ENCODE data around the gene REPS2.

DNA sequence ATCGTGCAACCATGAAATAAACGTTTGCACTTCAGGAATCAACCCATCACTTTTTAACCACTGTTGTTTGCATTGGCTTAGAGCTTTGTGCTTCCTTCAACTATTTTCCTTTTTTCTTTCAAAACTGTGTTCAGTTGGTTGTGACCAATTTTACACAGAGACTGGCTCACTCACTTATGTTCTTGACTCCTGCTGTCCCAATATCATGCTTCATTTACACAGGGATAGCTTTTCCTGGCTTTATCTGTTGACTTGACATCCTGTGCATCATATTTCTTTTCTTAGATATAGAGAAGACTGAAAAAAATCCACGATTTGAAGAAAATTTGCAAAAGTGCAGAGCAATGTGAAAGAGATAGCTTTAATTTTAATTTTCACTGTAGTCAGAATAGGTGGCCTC lies 38.8 kb downstream of the REPS2 start:
- TF ChIP-seq CTCF (IDR thresholded peaks at IDR 0.05), result no peak
- TF ChIP-seq, protein P1, sequence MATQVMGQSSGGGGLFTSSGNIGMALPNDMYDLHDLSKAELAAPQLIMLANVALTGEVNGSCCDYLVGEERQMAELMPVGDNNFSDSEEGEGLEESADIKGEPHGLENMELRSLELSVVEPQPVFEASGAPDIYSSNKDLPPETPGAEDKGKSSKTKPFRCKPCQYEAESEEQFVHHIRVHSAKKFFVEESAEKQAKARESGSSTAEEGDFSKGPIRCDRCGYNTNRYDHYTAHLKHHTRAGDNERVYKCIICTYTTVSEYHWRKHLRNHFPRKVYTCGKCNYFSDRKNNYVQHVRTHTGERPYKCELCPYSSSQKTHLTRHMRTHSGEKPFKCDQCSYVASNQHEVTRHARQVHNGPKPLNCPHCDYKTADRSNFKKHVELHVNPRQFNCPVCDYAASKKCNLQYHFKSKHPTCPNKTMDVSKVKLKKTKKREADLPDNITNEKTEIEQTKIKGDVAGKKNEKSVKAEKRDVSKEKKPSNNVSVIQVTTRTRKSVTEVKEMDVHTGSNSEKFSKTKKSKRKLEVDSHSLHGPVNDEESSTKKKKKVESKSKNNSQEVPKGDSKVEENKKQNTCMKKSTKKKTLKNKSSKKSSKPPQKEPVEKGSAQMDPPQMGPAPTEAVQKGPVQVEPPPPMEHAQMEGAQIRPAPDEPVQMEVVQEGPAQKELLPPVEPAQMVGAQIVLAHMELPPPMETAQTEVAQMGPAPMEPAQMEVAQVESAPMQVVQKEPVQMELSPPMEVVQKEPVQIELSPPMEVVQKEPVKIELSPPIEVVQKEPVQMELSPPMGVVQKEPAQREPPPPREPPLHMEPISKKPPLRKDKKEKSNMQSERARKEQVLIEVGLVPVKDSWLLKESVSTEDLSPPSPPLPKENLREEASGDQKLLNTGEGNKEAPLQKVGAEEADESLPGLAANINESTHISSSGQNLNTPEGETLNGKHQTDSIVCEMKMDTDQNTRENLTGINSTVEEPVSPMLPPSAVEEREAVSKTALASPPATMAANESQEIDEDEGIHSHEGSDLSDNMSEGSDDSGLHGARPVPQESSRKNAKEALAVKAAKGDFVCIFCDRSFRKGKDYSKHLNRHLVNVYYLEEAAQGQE (IDR thresholded peaks at IDR 0.05; ENCODE audit: insufficient read depth in 1 of 2, low read depth in 2 of 2, low read length in 1 of 2), result no peak
- no peak for TF ChIP-seq POLR2AphosphoS5 (IDR thresholded peaks at IDR 0.05; ENCODE audit: low read depth, low read length)
- no peak for TF ChIP-seq TCF7L2 (IDR thresholded peaks at IDR 0.05; ENCODE audit: low read depth, low read length)

Data from Panc1 (cell line).